Measurements from ENCODE around the gene MYO18B.
"Not testable (repeated sequence)": the region's sequence is repeated elsewhere in the genome, so short reads cannot be mapped to it uniquely, and the experiment has no call there.

Gene MYO18B

DNA sequence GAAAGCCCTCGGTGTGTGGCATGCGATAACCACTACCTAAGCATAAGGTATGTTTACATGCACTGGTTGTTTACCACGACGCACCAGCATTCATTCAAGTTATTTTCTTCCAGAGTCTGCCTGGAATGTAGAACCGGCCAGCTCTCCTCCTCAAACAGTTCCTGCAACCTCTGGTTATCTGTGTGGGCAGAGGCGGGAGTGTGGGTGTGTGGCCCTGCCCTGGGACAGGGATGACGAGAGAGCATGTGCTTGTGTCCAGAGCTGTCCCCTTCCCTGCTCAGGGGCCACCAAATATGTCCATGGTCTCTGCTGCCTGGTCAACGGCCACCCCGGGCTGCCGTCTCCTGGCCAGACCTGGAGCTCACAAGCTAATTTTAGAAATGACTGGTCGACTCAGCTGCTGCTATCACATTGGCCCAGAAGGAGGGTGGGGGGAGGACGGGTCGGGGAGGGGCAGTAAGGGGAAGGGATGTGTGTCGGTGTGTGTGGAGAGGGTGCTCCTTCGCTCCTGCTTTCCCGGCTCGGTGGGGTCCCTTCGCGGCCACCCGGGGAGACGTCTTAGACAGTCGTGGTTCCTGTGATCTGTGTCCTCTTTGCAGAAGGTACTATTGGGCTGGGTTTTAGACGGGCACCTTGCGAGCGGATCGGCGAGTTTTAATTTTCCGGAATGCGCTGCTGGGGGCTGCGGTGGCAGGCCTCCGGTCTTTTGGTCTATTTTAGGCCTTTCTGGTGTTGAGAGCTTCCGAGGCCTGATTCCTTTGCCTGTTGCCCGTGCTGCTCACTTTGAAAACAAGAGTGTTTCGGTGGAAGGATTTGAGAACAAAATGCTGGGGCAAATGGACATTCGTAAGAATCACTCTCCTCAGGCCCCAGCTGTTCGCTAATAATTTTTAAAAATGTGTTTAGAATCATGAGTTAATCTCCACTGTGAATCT lies at the start of gene MYO18B:
MYO18B (plus strand) TSS at position 497 of the 935 bp plus-strand sequence. CDS start 18,905 bp downstream, outside the sequence.
- DNase-seq (ENCODE audit: low read depth), result no peak

DNA sequence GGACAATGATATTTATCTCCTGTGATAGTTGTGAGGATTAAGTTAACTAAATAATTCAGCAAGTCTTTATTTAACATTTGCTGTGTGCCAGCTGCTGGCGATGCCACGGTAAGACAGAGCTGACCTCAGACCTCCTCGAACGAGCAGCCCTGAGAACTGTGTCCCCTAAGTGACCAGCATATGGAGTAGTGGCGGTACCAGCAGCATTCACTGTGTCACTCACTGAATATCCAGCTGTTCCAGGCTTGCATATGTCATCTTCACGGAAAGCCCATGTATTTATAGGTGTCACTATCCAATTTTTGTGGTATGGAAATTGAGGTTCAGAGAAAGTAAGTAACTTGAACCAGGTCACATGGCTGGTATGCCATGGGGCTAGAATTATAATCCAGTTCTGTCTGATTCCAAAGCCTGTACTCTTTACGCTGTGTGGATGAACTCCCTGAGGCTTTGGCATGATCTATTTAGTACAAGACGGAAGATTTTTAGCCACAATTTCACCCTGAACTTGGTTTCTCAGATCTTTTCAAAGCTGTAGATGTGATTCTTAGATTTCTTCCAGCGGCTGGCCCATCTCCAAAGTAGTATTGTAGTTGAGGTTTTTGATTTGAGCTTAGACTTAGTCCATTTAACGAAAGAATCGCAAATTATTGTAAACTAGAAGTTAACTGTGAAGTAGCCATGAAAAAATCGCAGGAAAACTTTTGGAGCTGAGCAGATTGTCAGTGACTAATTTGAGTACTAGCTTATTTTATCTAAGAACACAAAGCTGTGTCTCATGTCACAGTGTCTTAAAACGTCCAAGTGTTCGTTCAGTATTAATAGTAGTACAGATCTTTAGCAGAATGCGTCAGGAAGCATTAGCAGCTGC lies 49.4 kb upstream of the MYO18B start:
- no peak for DNase-seq (ENCODE audit: low read depth)

- no peak for DNase-seq (ENCODE audit: low read depth)
Measured at GRCh38 chr22:25693268-25693565, 48.8 kb upstream of the MYO18B start.

GRCh38 chr22:25694196-25694907 lies 47.6 kb upstream of the MYO18B start:
- DNase-seq (ENCODE audit: low read depth), result no peak

GRCh38 chr22:25695146-25695545 lies 46.8 kb upstream of the MYO18B start:
- no peak for DNase-seq (ENCODE audit: low read depth)

DNA sequence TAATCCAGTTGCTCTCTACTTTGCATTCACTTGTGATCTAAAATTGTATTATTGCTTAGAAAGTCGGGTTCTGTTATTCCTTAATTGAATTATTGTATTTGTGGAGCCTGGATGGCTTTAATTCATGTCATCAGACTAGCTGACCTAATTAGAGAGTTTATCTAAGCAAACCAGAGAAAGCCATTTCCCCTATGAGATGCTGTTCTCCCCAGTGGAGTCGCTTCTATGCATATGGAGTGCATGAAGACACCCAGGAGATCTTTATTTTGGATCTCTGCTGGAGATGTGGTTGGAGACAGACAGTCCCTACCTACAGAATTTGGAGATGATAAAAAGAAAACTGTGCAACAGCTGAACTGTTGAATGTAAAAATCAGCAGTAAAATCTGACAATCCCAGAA lies 45.2 kb upstream of the MYO18B start:
- DNase-seq (ENCODE audit: low read depth), result no peak

DNA sequence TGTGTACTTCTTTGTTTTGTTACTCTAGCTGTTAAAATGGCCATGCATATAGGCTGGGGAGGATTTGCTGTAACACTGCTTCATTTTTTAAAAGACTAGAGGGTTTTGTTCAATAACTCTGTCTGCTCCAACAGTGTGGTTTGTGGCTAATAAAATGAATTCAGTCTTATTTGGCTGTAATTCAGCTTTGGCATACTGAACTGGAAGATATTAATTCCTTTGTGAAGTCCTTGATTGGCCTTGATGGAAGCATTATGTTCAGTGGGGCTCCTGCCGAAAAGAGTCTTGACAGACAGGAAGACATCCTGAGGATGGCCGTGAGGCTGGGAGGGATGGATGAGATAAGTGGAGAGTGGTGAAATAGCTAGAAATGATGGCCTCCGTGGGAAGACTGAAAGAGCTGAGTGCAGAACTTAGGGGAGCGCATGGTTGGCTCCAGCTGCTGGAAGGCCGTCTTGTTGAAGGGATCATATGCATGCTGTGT lies 44.8 kb upstream of the MYO18B start:
- DNase-seq (ENCODE audit: low read depth), result no peak

DNA sequence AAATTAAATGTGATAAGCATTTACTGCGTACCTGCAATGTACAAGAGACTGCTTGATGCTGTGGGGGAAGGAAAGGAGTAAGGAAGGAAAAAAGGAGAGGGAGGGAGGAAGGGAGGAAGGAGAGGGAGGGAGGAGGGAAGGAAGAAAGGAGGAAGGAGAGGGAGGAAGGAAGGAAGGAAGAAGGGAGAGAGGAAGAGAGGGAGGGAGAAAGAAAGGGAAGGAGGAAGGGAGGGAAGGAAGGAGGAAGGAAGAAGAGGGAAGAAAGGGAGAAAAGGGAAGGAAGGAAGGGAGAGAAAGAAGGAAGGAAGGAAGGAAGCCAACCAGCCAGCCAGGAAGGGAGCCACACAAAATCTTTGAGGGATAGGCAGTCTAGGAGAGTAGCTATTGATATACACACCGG lies 44.0 kb upstream of the MYO18B start:
- no peak for DNase-seq (ENCODE audit: low read depth)

DNA sequence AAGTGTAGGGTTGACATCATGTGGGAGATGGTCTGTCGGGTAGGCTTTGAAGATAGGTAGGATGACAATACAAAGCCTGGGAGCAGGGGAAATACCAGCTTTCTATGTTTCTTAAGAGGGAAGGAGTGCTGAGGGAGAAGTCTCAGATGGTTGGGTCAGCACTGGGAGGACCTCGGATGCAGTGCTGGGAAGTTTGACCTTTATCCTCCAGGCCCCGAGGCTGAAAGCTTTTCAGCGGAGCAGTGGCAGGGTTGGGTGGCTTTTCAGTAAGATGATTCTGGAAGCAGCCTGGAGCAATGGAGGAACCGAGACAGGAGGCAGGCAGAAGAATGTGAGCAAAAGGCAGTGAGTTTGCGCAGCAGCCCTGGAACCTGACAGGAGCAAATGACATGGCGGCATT lies 43.5 kb upstream of the MYO18B start:
- no peak for DNase-seq (ENCODE audit: low read depth)

DNA sequence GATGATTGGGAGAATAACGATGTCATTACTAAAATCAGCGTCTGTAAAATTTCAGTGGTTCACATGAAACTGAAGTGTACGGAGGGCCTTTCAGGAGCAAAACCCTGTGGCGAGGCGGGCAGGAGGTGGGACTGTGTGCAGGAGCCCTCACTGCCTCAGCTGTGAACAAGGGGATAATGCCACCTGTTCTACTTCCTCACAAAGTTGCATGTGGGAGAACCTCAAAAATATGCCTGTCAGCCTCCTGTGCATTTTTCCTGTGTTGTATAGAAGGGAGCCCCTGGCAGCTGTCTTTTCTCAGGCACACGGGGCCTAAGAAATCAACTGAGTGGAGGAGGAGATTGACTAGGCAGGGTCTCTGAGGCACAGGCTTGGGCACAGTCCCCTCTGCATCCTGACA lies 43.0 kb upstream of the MYO18B start:
- DNase-seq (ENCODE audit: low read depth), result no peak

DNA sequence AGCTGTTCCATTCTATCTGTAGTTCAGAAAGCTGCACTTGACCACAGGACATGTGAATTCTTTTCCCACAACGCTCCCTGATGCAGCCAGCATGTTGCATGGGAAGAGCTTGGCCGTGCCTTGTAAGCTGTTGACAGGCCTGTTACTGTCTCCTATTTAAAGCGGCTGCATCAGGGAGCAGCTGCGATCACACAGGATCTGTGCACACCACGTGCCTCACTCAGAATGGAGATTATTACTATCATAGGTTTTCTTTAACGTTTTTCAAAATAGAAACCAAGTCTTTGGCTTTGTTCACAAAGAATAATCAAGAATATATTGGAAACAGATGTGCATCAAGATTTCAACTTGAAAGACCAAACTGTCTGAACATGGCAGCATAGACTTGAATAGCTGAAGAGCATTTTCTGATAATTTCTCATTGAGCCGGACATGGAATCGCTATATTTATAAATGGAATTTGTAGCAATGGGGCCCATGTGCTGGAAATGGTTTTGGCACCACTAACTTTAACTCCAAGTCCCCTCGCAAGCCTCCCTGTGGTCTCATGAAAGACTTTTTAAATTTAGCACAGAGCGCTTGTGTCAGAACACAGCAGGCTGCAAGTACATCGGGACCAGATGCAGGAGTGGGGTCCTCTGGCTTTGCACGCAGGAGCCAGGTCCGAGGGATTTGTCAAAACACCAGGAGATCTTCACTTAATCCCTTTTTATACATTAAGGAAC lies 40.8 kb upstream of the MYO18B start:
- no peak for DNase-seq (ENCODE audit: low read depth)

DNA sequence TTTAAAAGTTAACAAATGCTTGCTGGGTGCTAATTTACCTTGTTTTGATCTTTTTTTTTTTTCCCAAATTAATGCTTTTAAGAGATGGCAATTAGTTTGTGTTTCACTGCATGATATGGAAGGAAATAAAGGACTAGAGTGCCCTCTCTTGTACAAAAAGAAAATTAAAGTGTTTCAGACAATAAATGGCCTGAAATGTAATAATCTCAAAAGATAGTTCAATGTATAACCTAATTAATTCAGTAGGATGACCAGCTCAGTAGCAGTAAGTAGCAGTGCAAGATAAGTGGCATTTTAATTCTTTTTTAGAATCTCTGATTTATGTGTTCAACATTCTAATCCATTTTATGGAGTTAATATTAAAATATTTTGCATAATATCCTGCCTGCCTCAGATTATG lies 39.9 kb upstream of the MYO18B start:
- DNase-seq (ENCODE audit: low read depth), result no peak

DNA sequence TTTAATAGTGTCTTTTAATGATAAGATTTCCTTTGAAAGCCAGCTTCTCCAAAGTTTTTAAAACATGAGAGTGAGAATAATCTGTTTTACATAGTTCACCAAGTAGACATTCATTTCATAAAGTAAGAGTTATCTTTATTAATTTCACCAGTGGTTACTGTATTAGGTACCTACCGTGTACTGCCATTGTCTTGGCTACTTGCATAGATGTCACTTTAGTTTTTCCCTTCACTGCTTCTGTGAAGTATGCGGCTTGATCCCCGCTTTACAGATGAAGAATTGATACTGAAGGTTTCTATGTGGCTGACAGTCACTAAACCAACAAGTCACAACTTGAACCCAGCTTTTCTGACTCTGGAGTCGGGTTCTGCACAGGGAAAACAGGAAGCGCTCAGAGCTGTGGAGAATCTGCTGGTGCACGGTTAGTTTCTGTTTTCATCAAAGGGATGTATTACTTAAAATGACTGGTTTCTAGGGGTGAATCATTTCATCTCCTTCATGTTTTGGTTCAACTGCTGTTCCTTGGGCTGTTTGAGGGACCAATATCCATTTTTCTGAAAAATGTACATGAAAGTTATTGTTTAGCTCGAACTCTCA lies 39.3 kb upstream of the MYO18B start:
- DNase-seq (ENCODE audit: low read depth), result no peak

DNA sequence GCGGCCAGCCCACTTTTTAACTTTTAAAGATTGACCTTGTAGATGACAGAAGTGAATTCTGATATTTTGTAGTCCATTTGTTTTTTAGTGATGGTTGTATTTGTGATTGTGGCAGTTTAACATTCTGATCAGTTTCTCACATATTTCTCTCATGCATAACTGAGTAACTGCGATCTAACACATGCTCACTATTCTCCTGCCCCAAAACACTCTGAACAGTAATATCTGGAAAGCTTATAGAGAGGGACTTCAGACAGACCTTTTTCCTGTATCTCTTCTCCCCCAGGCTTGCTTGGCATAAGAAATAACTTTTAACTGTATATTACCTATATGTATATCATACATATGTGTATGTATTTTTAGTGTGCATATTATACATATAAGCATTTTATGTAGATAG lies 37.3 kb upstream of the MYO18B start:
- DNase-seq (ENCODE audit: low read depth), result no peak

GRCh38 chr22:25706197-25706596 lies 35.8 kb upstream of the MYO18B start:
- no peak for DNase-seq (ENCODE audit: low read depth)

GRCh38 chr22:25708430-25708829 lies 33.6 kb upstream of the MYO18B start:
- not testable (repeated sequence) for DNase-seq (ENCODE audit: low read depth)

GRCh38 chr22:25709758-25710157 lies 32.2 kb upstream of the MYO18B start:
- no peak for DNase-seq (ENCODE audit: low read depth)

DNA sequence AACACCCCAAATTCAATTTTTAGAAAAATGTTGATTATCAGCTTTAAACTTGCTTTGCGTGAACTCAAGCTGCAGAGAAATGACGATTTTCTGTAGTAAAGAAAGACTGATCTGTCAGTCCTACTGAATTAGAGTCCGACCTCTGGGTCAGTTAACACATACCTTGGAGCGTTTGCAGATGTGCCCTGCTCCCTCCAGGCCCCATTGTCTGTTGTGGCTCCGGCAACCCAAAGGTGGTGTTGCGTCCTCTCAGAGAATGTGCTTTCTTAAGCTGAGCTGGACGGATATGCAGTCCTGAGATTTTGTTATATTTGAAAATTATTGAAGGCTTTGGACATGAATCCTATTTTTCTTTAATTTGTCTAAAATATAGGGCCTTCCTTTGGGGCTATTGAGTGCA lies 31.5 kb upstream of the MYO18B start:
- DNase-seq (ENCODE audit: low read depth), result no peak

DNA sequence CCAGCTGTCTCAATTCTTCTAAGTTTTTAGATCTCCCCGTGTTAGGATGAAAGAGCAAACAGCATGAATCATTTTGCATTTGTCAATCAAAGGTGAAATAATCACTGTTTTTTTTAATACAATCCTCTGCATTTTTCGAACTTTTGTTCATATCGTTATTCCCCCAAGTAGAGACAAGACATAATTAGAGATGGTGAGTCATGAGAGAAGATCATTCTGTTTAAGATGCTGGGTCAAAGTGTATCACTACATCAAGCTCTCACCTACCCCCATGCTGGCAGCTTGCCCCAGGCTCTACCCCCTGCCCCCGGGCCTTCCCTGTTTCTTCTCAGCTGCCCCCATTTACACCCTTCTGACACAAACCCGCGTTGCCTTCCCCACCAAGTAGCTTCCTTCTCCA lies 30.5 kb upstream of the MYO18B start:
- no peak for DNase-seq (ENCODE audit: low read depth)

GRCh38 chr22:25712661-25713400 lies 29.2 kb upstream of the MYO18B start:
- DNase-seq (ENCODE audit: low read depth), result no peak

DNA sequence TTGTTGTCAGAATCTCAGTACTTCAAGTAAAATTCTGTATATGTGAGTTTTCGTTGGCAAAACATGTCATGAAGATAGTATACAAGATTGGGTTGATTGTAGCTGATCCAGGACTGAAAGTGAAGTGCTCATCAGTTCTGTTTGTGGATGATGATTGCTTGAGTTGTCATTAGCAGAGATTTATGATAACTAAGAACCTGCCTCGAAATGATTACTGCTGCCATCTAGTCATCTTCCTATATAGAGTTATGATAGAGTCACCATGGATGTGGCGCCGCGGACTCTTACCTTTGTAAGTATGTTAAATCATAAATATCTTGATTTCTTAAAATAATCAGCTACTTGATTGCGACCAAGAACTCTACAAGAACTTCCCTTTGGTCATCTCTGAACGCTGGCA lies 27.9 kb upstream of the MYO18B start:
- no peak for DNase-seq (ENCODE audit: low read depth)

Measured in GM04503 (cell line).